Smooth muscle cell of the coronary artery (primary cell): ENCODE measurements around the gene CSHL1. TPM values are rescaled to one million over a fixed set of nuclear protein-coding genes. Genes with fewer than 3 reads are reported as not detected.

Experiments
- total RNA-seq: library from RNA; depleted of rRNA; stranded (reverse); fragments of >200 nt; gene quantifications from 2 replicates; pipeline ENCODE4 v1.2.3, GENCODE V29; 2014; ENCODE audit warnings: low replicate concordance

CSHL1 gene
- not detected in 2 replicates for total RNA-seq

DNA sequence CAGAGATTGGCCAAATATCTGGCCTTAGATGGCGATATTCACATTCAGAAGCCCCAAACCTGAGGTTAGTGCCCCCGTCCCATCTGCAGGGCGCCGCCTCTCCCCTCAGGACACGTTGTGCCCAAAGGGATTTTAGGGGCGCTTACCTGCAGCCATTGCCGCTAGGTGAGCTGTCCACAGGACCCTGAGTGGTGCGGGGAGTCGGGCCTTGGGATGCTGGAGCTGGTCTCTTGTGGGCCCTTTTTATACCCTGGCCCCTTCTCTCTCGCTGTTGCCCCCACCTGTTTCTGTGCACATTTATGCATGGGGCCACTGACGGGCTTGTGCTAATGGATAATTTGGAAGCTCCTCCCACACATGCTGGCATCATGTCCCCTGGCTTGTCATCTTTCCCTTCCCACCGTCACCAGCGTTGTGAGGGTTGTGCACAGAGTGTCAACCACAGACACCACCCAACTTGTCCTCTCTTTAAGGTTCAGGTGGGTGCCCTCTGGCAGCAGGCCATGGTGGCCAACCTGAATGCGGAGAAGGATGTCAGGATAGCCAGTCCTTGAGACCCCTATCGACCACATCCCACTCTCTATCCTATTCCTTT lies at the start of gene CSHL1:
CSHL1 (minus strand) TSS at position 218 of the 595 bp plus-strand sequence; CDS start at position 156, 62 bp downstream.

DNA sequence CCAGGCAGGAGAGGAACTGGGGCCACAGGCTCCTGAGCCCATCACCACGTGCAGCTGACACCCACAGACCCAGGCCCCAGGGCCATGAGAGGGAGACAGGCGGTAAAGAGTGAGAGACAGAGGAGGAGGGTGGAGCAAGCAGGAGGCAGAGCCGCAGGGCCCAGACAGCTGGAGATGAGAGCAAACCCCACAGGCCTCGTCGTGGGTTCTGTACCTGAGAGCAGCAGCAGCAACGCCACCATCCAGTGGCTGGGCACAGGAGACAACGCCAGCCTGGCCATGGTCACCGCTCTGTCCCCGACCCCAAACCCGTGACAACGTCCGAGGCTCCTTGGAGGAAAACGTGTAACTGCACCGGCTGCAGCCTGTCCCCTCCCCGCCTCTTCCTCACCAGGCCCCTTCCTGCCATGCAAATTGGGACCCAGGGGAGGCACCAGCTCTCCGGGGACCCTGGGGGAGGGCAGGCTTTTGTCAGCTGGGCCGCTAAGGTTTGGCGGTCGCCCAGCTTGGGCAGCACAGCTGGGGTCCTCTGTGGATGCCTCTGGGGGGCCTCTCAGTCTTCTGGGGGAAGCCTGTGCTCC lies 21.0 kb upstream of the CSHL1 start, which contains the start of gene CD79B:
CD79B (minus strand) TSS at position 351 of the 581 bp plus-strand sequence; CDS start at position 281, 70 bp downstream.

DNA sequence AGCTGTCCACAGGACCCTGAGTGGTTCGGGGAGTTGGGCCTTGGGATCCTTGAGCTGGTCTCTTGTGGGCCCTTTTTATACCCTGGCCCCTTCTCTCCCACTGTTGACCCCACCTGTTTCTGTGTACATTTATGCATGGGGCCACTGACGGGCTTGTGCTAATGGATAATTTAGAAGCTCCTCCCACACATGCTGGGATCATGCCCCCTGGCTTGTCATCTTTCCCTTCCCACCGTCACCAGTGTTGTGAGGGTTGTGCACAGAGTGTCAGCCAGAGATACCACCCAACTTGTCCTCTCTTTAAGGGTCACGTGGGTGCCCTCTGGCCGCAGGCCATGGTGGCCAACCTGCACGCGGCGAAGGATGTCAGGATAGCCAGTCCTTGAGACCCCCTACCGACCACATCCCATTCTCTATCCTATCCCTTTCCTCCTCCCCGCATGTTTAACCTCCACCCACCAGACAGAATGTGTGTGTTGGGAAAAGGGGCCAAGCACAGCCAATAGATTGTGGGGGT lies 7.8 kb upstream of the CSHL1 start, which contains the start of gene GH1:
GH1 (minus strand) TSS at position 51 of the 517 bp plus-strand sequence. CDS start 63 bp downstream, outside the sequence.

DNA sequence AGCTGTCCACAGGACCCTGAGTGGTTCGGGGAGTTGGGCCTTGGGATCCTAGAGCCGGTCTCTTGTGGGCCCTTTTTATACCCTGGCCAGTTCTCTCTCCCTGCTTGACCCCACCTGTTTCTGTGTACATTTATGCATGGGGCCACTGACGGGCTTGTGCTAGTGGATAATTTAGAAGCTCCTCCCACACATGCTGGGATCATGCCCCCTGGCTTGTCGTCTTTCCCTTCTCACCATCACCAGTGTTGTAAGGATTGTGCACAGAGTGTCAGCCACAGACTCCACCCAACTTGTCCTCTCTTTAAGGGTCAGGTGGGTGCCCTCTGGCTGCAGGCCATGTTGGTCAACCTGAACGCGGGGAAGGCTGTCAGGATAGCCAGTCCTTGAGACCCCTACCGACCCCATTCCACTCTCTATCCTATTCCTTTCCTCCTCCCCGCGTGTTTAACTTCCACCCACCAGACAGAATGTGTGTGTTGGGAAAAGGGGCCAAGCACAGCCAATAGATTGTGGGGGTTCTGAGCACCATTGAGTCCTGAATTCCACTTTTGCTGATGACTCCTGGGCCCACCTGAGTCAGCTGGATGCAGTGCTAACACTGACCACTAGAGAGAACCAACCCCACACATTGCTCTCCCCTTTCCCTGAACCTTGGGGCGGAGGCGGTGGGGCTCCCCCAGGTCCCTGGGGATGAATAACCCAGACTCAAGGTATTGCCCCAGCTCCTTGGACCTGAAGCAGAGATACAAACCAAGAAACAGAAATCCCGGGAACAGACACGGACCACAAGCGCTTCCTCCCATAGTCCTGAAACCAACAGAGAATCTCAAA lies 14.3 kb downstream of the CSHL1 start, which contains the start of gene CSH1:
CSH1 (minus strand) TSS at position 51 of the 831 bp plus-strand sequence. CDS start 63 bp downstream, outside the sequence.

DNA sequence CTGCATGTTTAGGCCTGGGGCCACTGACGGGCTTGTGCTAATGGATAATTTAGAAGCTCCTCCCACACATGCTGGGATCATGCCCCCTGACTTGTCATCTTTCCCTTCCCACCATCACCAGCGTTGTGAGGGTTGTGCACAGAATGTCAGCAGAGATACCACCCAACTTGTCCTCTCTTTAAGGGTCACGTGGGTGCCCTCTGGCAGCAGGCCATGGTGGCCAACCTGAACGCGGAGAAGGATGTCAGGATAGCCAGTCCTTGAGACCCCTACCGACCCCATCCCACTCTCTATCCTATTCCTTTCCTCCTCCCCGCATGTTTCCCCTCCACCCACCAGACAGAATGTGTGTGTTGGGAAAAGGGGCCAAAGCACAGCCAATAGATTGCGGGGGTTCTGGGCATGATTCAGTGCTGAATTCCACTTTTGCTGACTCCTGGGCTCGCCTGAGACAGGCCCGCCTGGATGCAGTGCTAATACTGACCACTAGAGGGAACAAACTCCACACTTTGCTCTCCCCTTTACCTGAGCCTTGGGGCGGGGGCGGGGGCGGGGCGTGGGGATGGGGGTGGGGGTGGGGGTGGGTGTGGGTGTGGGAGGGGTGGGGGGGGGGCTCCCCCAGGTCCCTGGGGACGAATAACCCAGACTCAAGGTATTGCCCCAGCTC lies 29.0 kb downstream of the CSHL1 start, which contains the start of gene GH2:
GH2 (minus strand) TSS at position 10 of the 667 bp plus-strand sequence. CDS start 143 bp downstream, outside the sequence.

DNA sequence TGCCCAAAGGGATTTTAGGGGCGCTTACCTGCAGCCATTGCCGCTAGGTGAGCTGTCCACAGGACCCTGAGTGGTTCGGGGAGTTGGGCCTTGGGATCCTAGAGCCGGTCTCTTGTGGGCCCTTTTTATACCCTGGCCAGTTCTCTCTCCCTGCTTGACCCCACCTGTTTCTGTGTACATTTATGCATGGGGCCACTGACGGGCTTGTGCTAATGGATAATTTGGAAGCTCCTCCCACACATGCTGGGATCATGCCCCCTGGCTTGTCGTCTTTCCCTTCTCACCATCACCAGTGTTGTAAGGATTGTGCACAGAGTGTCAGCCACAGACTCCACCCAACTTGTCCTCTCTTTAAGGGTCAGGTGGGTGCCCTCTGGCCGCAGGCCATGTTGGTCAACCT lies 37.5 kb downstream of the CSHL1 start, which contains the start of gene CSH2:
CSH2 (minus strand) TSS at position 101 of the 400 bp plus-strand sequence; CDS start at position 38, 63 bp downstream.

Other genes starting within 250 kb of the CSHL1 start
- 1.1 and 7.4 TPM in 2 replicates for gene LIMD2, start 211.1 kb downstream of the CSHL1 start, total RNA-seq
- 14.0 and 22.5 TPM in 2 replicates for gene STRADA, start 169.5 kb downstream of the CSHL1 start, total RNA-seq
- gene CCDC47, start 137.7 kb downstream of the CSHL1 start, total RNA-seq, result 59.0 and 97.6 TPM in 2 replicates
- 53.7 and 57.8 TPM in 2 replicates for gene DDX42, start 137.1 kb downstream of the CSHL1 start, total RNA-seq
- gene PSMC5, start 83.8 kb downstream of the CSHL1 start, total RNA-seq, result 96.3 and 113 TPM in 2 replicates
- 61.0 and 70.8 TPM in 2 replicates for gene FTSJ3, start 83.6 kb downstream of the CSHL1 start, total RNA-seq
- gene SMARCD2, start 68.6 kb downstream of the CSHL1 start, total RNA-seq, result 75.8 and 83.0 TPM in 2 replicates
- not detected in 2 replicates for gene CSH2, start 37.6 kb downstream of the CSHL1 start, total RNA-seq
- gene GH2, start 29.3 kb downstream of the CSHL1 start, total RNA-seq, result not detected in 2 replicates
- not detected in 2 replicates for gene CSH1, start 14.7 kb downstream of the CSHL1 start, total RNA-seq
- gene GH1, start 7.6 kb upstream of the CSHL1 start, total RNA-seq, result not detected in 2 replicates
- gene CD79B, start 21.1 kb upstream of the CSHL1 start, total RNA-seq, result 1.8 TPM in 1 of 2 replicates, not detected in the other
- not detected in 2 replicates for gene SCN4A, start 61.7 kb upstream of the CSHL1 start, total RNA-seq
- 0.15 and 0.70 TPM in 2 replicates for gene PRR29, start 87.1 kb upstream of the CSHL1 start, total RNA-seq
- 1.8 and 7.6 TPM in 2 replicates for gene ICAM2, start 109.4 kb upstream of the CSHL1 start, total RNA-seq
- gene ERN1, start 218.9 kb upstream of the CSHL1 start, total RNA-seq, result 4.7 and 14.5 TPM in 2 replicates